Activated CD8-positive, alpha-beta T cell treated with anti-CD3 and anti-CD28 coated beads for 36 hours (primary cell): ENCODE results near the gene CYTH2. TPM values are rescaled to one million over a fixed set of nuclear protein-coding genes. Genes with fewer than 3 reads are reported as not detected.

ENCODE experiments used
- ATAC-seq: fragments of 200-7000 bp; cut with Tn5 transposase; one replicate; pipeline ENCODE4 v1.10.0; 2021; ENCODE audit warnings: mild to moderate bottlenecking, moderate library complexity
- CTCF ChIA-PET: fragments of 350-600 bp; sonication (Branson Sonifier 250); formaldehyde crosslinking; loops from one replicate; lab custom pipeline; 2021; ENCODE audit warnings: antibody characterized with exemption; lab: Charles Lee
- POLR2A ChIA-PET: fragments of 350-600 bp; sonication (Branson Sonifier 250); formaldehyde crosslinking; loops from one replicate; lab custom pipeline; 2021; ENCODE audit warnings: antibody characterized with exemption; lab: Charles Lee
- DNase-seq: peaks from one replicate; pipeline ENCODE4 v3.0.0-alpha.2; 2020
- H3K27ac Mint-ChIP-seq: one replicate; pipeline ENCODE4 v1.8.0; 2021; ENCODE audit warnings: mild to moderate bottlenecking, mixed read lengths
- H3K27me3 Mint-ChIP-seq: one replicate; pipeline ENCODE4 v1.8.0; 2021; ENCODE audit warnings: mixed read lengths
- H3K36me3 Mint-ChIP-seq: one replicate; pipeline ENCODE4 v1.8.0; 2021; ENCODE audit warnings: low read depth, mixed read lengths
- H3K4me1 Mint-ChIP-seq: one replicate; pipeline ENCODE4 v1.8.0; 2021; ENCODE audit warnings: low read depth, mixed read lengths
- H3K4me3 Mint-ChIP-seq: one replicate; pipeline ENCODE4 v1.8.0; 2021; ENCODE audit warnings: mild to moderate bottlenecking, moderate library complexity, mixed read lengths
- H3K9me3 Mint-ChIP-seq: one replicate; pipeline ENCODE4 v1.8.0; 2021; ENCODE audit warnings: mixed read lengths
- CTCF ChIP-seq: fragments of 200-600 bp; IDR thresholded peaks from one replicate; pipeline ENCODE4 v1.8.0; 2022; ENCODE audit warnings: antibody characterized with exemption, mild to moderate bottlenecking
- intact Hi-C: fragments of 100-400 bp; cut with micrococcal nuclease; formaldehyde crosslinking; loops from one replicate; pipeline ENCODE4 v1.10.0; 2022
- total RNA-seq, 2 experiments: library from RNA; stranded (reverse); gene quantifications; one replicate each; pipeline ENCODE4 v1.2.3, GENCODE V29; 2021

Gene CYTH2
- total RNA-seq, 2 experiments from 2014 or later: 23.8 to 24.5 TPM

- DNase-seq (no peak), ATAC-seq (no peak)
- H3K27me3 Mint-ChIP-seq: peaks cover 13% of the 10 kb centered on the region
- H3K9me3 Mint-ChIP-seq: no peaks in the 10 kb centered on the region
- TF ChIP-seq CTCF: no peak
- no peak overlapping the region for H3K27ac Mint-ChIP-seq
- no peak overlapping the region for H3K4me3 Mint-ChIP-seq
- intact Hi-C loops: no loop called here
- peaks cover 15% of the 10 kb centered on the region for H3K4me1 Mint-ChIP-seq
- CTCF ChIA-PET: no interaction called here
- H3K36me3 Mint-ChIP-seq: no peaks in the 10 kb centered on the region
- POLR2A ChIA-PET: no interaction called here
These were observed 29.6 kb downstream of the CYTH2 start for GRCh38 chr19:48498595-48499311.

- ChIA-PET POLR2A (no interaction called here), CTCF (no interaction called here)
- no peak overlapping the region for H3K4me3 Mint-ChIP-seq
- DNase-seq (no peak), ATAC-seq (no peak)
- H3K4me1 Mint-ChIP-seq: peaks cover 12% of the 10 kb centered on the region
- no peak for TF ChIP-seq CTCF
- intact Hi-C loops: no loop called here
- H3K9me3 Mint-ChIP-seq: no peaks in the 10 kb centered on the region
- peaks cover 8% of the 10 kb centered on the region for H3K27me3 Mint-ChIP-seq
- H3K36me3 Mint-ChIP-seq: no peaks in the 10 kb centered on the region
- no peak overlapping the region for H3K27ac Mint-ChIP-seq
These were observed 30.3 kb downstream of the CYTH2 start for GRCh38 chr19:48499316-48500090.

- intact Hi-C loops: no loop called here
- no peaks in the 10 kb centered on the region for H3K27me3 Mint-ChIP-seq
- H3K36me3 Mint-ChIP-seq: no peaks in the 10 kb centered on the region
- DNase-seq (no peak), ATAC-seq (no peak)
- peaks cover 12% of the 10 kb centered on the region for H3K4me1 Mint-ChIP-seq
- H3K27ac Mint-ChIP-seq: no peak overlapping the region
- H3K4me3 Mint-ChIP-seq: peak overlapping the region; percentile 61
- ChIA-PET POLR2A (interaction anchor here (0.5 kb wide), 1 partner anchor 19 kb away, joined by 3 read pairs; no protein-coding TSS in a partner anchor), CTCF (interaction anchor here (1.4 kb wide), 1 partner anchor 11 kb away, joined by 3 read pairs; no protein-coding TSS in a partner anchor)
- TF ChIP-seq CTCF: no peak
- H3K9me3 Mint-ChIP-seq: no peaks in the 10 kb centered on the region
These were observed 31.8 kb downstream of the CYTH2 start for GRCh38 chr19:48500830-48501493.

- CTCF ChIA-PET: interaction anchor here (0.5 to 1.4 kb wide), 4 partner anchors 11 to 109 kb away, joined by 3 to 5 read pairs (median 4); no protein-coding TSS in a partner anchor
- peak; percentile 81 for ATAC-seq
- no peaks in the 10 kb centered on the region for H3K9me3 Mint-ChIP-seq
- no peaks in the 10 kb centered on the region for H3K36me3 Mint-ChIP-seq
- no peak for TF ChIP-seq CTCF
- peak overlapping the region; percentile 81 for H3K27ac Mint-ChIP-seq
- peak; percentile 87 for DNase-seq
- H3K4me3 Mint-ChIP-seq: peak overlapping the region; percentile 61
- H3K27me3 Mint-ChIP-seq: no peaks in the 10 kb centered on the region
- intact Hi-C loops: no loop called here
- POLR2A ChIA-PET: interaction anchor here (0.5 kb wide), 1 partner anchor 20 kb away, joined by 3 read pairs; no protein-coding TSS in a partner anchor
- peaks cover 12% of the 10 kb centered on the region for H3K4me1 Mint-ChIP-seq
These were observed 32.6 kb downstream of the CYTH2 start for GRCh38 chr19:48501494-48502349.
